Activated CD4-positive, CD25-positive, alpha-beta regulatory T cell (primary cell): ENCODE results near the gene SIGMAR1.
A peak's percentile ranks its signal among the peaks of the same experiment; 100 is the strongest.

Experiments
- DNase-seq, 4 experiments: peaks; one replicate each; lab custom pipeline; 2025; lab: John Stamatoyannopoulos, UW

Gene SIGMAR1

DNA sequence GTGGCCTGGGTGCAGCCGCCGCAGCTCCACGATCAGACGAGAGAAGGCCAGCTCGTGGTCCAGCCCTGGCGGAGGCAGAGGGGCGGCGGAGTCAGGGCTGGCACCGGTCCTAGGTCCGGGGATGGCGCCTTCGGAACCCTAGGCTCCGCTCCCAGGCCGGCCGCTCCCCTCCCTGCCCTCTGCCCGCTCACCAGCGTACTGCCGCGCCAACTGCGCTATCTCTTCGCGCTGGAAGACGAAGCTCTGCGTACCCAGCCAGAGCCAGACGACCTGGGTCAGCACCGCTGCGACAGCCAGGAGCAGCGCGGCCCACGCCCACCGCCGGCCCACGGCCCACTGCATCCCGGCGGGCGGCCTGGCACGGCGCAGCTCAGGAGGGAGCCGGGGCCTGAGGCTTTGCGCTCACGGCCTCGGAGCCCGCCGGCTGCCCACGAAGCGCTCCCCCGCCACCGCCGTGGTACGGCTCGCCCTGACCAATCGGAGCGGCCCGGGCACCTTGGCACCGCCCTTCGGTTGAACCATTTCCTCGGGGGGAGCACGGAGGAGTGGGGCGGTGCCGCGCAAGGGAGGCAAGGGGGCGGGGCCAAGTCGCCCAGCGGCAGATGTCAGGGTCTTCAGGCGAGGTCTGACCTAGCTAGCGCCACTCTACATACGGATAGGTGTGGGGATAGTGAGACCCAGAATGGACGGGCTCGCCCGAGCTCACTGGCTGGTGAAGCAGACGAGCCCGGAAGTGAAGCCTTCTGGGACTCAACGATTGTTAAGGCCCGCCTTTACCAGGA, at the start of gene SIGMAR1:
TSS of gene SIGMAR1 (minus strand) at position 432 of the 782 bp plus-strand sequence. CDS start at position 342, 90 bp downstream.
- peak; percentile 85 to 90 (median 88) for DNase-seq

DNA sequence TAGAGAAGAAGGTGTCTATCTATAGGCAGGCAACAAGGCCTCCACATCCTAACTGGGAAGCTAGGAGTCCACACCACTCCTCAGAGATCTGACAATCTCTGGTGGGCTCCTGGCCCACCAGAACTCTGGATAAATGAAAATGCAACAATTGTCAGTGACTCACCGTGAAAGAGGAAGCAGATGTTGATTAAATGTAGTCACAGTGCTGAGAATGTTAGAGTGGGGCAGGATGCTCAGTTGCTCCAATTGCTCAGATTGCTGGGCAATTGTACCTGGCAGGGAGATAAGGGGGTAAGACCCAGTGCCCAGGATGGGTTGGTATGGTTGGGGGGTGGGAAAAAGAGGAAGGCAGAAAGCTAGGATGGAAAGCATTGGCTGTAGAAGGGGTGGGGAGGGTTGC, 49.1 kb upstream of the SIGMAR1 start:
- DNase-seq: no peak

DNA sequence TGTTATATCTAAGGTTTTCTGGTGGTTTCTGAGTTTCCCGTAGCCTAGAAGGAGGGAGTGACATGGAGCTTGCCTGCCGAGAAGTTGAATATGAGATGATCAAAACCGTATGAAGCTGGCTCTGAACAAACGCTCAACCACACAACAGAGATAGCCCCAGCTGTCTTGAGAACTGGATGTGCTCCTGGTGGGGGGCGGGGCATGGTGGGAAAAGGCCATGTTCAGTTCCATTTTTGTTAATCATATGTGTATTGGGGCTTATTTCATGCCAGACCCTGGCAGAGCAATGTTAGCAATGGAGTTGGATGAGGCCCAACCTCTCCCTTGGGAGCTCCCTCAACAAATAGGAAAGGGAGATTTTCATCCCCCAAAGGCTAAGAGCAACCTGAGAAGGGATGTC, 48.6 kb upstream of the SIGMAR1 start:
- no peak for DNase-seq

DNA sequence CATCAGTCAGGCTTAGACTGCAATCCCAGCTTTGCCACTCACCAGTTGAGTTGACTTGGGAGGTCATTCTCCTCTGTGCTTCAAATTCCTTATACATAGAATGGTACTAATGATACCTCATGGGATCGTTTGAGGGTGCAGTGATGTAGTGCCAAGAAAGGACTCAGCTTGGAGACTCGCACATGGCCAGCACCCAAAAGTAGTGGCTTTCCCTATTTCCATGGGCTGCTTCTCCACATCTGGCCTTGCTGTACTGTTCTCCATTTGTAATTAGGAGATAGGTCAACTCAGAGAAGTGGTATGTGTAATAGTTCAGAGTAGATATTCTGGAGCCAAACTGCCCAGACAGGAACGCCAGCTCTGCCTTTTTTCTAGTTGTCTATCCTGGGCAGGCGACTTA, 48.0 kb upstream of the SIGMAR1 start:
- DNase-seq: no peak

DNA sequence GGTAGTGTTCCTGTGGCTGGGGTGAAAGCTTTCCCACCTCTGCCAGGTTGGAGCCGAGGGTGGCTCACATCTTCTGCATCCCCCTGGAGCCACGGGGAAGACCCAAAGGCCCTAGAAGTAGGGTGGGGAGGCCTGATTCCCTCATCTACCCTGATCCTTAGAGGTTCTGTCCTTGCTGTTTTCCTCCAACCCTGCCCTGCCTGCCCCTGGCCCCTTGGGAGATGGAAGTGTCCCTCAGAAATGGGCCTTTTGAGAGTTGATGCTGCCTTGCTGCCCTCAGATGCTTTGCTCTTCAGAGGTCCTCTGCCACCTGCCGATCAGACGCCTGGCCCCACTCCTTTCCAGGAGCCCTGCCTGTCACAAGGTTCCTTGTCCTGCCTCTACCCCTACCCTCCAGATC, 47.2 kb upstream of the SIGMAR1 start:
- DNase-seq: no peak

DNA sequence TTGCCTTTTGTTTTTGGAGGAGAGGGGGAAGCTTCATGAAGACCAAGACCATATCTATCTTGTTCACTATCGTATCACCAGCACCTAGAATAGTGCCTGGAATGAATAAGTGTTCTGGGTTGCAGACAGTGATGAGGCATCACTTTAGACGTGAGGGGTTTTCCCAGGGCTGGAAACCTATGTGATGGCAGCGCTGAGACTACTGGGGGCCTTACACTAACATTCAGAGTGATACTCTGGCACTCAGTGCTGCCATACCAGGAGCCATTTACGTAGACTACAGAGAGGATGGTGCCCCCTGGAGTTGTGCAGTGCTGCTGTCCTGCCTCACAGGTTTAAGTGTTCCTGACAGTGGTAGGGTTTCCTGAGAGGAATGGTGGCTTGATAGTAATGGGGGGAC, 46.6 kb upstream of the SIGMAR1 start:
- DNase-seq: no peak

DNA sequence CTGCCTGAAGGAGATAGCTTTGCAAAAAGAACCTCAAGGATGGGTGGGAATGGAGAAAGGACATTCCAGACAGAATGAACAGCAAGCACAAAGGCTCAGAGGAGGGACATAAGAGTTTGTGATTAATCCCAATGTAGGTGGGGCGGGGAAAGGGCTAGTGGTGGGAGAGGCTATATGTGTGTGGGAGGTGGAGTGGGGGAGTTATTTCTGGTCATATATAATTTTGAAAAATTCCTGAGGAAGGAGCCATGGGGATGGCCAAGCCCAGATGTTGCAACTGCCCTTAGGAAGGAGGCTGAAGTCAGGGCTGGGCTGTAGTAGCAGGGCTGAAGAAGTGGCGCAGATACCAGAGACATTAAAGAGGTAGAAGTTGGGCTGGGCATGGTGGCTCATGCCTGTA, 38.3 kb upstream of the SIGMAR1 start:
- no peak for DNase-seq

DNA sequence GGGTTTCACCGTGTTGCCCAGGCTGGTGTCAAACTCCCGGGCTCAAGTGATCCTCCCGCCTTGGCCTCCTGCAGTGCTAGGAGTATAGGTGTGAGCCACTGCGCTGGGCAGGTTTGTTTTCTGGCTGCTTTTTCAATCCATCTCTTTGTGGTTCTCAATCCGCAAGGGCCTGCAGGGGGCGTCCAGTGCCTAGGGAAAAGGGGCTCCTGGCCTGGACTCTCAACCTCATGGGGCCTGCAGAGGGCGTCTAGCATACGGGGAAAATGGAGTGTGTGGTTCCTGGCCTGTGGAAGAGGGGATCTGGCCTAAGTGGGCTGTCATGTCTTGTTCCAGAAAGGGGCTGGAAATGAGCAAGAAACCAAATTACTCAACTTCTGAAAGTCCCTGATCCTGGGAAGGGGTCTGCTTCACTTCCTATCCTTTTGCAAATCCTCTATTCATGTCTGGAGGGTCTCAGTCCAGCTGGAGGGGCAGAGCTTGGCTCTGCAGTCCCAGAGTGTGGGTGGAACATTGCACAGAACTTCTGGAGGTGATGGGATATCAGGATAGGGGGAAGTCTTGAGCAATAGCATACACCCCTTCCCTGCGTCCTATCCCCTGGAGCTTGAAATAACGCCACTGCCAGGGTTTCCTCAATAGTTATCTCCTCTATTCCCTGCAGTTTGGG, 37.6 kb upstream of the SIGMAR1 start:
- peak in 3 of 4 experiments; percentile 11 to 46 (median 14) for DNase-seq

DNA sequence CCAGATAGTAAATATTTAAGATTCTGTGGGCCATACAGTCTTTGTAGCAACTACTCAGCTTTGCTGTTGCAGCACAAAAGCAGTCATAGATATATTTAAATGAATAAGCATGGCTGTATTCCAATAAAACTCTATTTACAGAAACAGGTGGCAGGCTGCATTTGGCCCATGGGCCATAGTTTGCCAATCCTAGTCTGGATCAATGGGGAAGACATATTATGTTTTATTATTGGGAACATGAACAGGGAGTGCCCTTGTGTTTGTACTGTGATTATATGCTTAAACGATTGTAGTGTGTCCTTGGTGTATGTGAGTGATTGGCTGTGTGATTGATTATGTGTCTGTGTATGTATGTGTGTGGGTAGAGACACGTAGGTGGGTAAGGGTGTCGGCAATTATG, 36.9 kb upstream of the SIGMAR1 start:
- DNase-seq: no peak

DNA sequence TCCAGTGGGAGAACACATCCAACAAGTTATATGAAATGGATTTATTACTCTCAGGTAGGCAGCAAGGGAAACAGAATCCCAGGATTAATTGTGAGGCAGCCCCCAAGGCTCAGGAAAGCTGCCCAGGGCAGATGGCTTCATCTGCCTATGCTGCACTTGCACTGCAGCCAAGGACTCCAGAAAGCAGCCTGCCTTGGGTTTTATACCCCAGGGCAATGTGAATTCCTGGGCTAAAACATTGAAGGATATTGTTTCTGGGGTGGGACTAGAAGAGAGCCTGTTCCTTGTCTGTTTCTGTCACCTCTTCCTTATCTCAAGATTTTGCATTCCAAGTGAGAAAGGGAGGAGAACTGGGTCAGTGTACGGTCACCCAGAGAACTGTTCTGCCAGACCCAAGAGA, 33.7 kb upstream of the SIGMAR1 start:
- no peak for DNase-seq

DNA sequence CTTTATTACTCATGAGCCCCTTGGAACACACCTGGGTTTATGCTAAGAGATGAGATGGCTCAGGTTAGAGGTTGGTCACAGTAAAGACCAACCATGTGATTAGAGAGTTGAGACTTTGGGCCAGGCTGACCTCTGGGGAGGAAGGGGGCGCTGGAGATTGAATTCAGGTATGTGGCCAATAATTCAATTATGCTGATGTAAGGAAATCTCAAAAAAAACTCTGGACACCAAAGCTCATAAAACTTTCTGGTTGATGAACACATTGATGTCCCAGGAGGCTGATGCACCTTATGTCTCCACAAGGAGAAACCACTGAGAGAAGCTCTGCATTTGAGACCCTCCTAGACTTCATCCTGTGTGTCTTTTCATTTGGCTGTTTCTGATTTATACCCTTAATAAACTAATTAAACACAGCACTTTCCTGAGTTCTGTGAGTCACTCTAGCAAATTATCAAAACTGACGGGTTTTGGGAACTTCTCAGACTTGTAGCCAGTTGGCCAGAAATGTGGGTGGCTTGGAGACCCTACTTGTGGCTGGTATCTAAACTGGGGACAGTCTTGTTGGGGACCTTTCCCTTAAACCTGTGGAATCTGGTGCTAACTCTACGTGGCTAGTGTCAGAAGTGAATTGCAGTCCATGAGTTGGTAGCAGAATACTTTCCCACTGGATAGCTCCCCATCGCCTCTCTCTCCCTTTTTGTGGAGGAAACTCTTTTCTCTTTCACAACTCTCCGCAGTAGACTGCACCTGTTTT, 32.4 kb upstream of the SIGMAR1 start:
- no peak for DNase-seq

DNA sequence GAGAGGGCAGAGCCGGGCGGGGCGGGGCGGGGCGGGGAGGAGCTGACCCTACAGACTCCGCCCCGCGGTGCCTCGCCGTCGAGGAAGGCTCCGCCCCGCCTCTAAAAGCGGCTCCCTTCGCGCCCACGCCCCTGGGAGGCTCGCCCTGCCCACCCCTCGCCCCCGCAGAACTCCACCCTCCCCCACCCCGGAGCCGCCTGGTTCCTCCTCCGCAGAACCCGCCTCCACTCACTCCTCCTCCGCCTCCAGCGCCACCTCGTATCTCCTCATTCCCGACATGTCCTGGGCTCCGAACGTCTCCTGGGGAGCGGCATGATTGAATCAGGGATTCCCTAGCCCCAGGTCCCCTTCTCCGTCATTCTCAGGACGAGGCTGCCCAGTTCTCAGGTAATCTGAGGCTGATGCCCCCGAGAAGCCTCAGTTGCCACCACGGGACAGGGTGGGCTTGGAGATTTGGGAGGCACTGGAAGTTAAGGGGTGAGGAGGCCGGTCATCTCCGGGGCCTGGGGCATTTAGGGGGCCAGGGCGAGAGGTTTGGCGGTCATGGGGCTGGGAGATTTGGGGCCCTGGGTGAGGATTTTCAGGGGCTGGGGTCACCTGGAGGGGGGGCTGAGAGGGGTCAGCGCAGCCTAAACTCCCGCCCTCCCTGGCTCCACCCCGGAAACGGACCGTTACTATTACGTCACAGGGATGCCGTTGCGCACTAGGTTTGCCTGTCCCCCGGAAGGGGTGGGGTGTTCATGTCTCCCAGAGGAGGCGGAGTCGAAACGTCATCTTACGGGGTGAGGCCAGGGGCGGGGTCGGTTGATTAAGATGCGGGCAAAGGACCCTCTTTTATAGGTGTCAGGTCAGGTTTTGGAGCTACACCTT, 28.0 kb upstream of the SIGMAR1 start:
- peak; percentile 63 to 85 (median 76) for DNase-seq

DNA sequence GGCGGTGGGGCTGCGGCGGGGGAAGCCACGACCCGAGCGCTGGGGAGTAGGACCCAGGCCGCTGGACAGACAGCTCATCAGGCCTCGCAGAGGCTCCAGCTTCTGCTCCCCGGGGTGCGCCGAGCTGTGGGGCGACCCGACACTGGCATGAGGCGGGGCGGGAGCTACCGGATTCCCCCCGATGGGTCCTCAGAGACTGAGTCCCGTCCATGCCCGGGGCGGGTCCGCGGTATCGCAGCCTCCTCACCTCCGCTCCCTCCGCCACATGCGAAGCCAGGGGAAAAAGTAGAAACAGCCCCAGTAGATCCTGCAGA, 27.4 kb upstream of the SIGMAR1 start:
- no peak for DNase-seq

DNA sequence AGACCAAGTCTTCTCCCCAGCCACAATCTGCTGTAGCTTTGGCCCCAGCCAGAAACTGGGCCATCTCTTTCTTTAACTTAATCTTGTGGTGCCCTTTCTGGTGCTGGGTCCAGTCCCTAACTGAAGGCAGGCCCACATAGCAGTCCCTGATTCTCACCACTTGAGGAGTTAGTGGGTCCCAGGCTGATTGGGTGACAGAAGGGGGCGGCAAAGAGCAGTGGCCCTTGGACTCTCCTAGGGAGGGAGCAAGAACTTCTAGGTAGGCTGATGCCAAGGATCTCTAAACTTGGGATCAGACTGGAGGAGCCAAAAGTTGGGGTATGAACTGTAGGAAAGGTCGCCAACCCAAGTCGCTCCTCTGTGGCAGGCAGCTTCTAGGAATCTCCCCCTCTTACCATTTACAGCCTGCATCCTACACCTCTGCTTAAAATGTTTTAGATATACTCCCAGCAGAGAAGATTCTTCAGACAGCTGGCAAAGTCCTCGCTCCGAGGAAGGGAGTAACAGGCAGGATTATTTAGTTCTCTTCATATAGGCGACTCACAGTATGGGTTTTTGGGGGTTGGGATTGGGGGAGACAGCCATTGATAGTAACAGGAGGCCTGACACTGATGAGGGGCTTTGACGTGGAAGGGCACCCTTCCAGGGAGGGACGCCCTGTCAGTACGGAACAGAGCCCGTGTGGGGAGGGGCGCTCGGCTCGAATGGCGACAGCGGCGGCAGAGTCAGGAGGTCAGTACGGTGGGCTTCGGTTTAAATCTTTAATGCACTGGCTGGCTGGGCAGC, 26.9 kb upstream of the SIGMAR1 start:
- DNase-seq: peak; percentile 9 to 62 (median 34)

DNA sequence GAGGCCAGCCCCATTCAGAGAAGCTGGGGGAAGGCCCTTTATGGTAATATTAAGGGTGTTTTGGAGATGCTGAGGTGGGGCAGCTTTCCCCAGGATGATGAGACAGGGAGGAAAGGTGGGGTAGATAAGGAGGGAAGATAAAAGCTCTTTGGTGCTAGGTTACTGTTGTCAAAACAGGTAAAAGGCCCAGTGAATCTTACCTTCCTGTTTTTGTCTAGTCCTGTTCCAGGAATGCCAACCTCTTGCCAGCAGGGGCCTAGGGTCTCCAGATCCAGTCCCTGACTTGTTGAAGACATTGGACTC, 25.7 kb upstream of the SIGMAR1 start:
- no peak for DNase-seq

DNA sequence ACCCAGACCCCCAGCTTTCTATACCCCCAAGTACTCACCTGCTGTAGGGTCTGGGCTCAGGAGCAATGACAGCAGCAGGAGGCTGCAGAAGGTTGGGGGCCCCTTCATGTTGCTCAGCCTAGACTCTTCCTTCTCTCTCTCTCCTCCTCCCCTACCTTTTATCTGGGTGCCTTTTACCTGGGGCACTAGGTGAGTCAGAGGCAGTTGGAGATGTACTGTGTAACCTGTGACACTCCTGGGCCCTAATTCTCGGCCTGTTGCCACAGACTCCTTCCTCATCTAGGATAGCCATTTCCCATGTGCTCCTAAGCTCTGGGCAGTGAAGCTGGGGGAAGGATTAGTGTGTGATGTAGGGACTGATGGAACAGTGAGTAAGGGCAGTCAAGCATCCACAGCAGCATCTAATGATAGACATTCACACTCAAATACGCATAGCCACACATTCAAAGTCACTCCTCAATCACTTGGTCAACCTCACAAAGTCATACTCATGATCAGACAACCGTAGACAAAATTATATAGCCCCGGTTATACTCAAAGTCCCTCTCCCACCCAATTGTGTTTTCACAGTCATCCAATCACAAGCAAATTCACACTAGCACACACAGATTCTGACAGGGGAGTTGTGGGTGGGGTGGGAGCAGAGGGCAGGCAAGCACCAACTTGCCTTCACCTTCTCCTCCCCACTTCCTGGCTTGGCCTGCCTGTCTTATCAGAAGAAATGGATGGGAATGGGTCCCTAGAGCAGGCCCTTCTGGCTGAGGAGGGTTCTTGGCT, 25.1 kb upstream of the SIGMAR1 start, which contains the start of gene CCL27:
TSS of gene CCL27 (minus strand) at position 132 of the 777 bp plus-strand sequence. CDS start at position 108, 24 bp downstream.
- DNase-seq: no peak

DNA sequence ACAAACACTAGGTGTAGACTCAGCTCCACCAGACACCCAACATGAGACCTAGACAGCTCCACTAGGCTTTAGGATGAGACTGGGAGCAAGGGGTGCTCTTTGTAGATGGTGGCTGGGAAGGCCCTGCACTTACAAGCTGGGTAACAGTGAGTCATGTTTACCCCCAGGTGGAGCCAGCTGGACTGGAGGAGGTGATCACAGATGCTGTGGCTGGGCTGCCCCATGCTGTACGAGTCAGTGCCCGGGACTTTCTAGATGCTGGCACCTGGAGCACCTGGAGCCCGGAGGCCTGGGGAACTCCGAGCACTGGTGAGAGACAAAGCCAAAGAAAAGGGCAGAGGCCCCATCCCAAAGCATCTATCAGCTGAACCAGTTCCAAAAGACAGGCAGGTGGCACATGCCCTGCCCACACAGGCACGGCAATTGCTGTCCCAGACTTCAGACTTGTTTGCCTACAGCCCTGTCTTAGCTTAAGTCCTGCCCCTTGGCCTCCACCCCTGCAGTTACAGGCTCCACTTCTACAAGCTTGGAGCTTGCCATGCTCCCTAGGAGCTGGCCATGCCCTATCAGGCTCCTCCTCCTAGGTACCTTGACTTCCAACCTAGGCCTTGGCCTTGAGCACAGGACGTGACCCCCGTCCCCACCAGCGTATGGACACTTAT, 22.1 kb upstream of the SIGMAR1 start:
- no peak for DNase-seq

DNA sequence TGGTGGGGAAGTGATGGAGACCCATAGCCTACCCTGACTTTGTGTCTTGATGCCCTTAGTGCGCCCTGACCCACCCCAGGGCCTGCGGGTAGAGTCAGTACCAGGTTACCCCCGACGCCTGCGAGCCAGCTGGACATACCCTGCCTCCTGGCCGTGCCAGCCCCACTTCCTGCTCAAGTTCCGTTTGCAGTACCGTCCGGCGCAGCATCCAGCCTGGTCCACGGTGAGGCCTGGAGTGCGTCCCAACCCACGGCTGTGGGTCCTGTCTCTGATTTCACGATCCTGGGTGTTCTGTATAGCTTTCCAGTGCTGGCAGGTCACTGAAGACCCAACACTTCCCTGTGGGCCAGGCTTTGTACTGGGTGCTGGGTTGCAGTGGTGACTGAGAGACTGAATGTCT, 20.9 kb upstream of the SIGMAR1 start:
- DNase-seq: no peak

DNA sequence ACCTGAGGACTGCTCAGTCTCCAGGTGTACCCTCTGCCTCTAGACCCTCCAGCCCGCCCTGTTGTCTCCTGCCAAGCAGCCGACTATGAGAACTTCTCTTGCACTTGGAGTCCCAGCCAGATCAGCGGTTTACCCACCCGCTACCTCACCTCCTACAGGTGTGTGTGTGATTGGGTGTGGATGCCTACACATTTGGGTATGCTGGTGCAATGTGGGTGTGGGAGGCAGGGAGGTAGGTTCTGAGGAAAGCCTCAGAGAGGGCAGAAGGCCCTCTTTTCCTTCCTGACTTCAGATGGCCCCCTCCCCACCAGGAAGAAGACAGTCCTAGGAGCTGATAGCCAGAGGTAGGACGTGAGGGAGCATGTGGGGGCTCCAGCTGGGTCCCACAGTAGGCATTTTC, 19.4 kb upstream of the SIGMAR1 start:
- no peak for DNase-seq

DNA sequence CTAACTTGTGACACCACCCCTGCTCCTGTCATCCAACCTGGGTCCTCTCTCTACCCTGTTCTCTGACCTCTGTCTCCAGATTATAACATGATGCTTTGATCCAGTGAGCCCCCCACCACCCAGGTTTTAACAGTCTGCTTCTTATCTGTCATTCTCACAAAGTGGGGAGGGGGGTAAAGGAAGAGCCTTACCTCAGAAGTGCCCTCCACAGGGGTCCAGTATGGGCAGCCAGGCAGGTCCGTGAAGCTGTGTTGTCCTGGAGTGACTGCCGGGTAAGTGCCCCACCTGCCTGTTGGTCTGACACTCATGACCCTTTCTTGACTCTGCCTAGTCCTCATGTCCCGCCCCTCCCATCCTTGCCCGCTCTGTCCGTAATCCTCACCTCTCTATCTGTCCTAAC, 17.8 kb upstream of the SIGMAR1 start:
- no peak for DNase-seq
